Activated CD4-positive, alpha-beta T cell treated with anti-CD3 and anti-CD28 coated beads, Interleukin-2, Interleukin-6, amounts not matched to agents 100 ng/mL and 50 ng/mL, durations not matched to agents 16 hours and 8 hours (primary cell): Measurements from ENCODE around the gene JMJD8.

Experiments used
- DNase-seq: peaks from one replicate; pipeline ENCODE4 v3.0.0-alpha.2; 2020

The JMJD8 gene

GRCh38 chr16:687499-687898 lies 3.4 kb upstream of the JMJD8 start:
- no peak for DNase-seq

DNA sequence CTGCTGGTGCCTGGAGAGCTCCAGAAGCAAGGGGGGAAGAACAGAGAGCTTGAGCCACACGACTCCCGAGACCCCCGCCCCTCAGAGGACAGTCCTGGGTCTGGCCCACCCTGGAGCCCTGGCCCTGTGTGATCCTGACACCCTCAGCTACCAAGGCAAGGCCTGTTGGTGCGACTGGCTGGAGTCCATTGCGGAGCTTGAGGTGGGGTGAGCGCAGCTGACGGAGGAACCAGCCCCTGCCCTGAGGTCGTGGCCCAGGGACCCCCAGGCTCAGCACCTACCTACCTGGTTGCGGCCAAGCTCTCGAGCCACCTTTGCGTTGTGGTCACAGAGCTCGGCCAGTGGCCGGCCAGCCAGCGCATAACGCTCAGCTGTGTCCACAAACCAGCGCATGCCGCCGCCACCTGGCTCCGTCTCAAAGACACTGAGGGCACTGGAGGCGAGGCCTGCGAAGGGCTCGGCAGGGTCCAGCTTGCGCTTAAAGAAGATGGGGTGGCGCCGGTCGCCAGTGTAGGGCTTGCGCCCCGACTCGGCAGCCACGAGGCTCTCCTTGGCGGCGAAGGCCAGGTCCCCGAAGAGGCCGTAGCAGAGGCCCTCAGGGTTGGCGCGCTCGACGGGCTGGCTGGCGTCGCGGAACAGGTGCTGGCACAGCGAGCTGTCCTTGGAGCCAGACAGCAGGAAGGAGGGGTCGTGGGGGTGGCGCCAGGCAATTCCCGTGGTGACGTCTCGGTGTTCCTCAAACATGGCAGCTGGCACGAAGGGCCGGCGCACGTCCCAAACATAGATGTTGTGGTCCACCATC lies 2.5 kb upstream of the JMJD8 start:
- no peak for DNase-seq

- peak; percentile 34 for DNase-seq
Measured at GRCh38 chr16:685967-686366, 1.8 kb upstream of the JMJD8 start.

DNA sequence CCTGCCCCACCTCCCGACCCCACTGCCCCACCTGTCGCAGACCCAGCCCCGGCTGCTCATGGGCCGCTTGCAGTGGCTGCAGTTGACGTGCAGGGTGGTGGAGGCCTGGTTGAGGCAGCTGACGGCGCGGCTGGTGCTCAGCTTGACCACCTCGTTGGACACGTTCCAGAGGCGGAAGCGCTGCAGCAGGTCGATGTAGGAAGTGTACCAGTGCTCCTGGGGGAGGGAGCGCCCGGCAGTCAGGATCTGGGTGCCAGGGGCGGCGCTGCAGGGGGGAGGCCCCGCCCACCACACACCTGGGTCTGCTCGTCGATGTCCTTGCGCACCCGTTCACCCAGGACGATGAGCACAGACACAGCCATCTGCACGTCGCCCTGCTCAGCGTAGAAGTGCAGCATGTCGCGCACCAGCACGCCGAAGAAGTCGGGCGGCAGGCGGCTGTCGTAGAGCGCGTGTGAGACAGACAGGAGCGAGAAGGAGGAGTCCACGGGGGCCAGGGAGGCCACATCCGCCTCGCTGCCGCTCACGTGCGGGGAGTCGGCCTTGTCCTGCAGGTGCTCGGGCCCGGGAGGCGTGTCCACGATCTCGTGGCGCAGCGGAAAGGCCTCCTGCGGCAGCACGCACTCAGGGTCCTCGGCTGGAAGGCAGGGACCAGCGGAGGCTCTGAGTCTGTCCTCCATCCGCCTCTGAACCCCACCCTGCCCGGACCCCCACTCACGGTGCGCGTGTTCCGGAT lies 995 bp upstream of the JMJD8 start:
- no peak for DNase-seq

GRCh38 chr16:683396-684070 lies 601 bp downstream of the JMJD8 start:
- DNase-seq: peak; percentile 24

- DNase-seq: no peak
Measured at GRCh38 chr16:682493-683395, 1.4 kb downstream of the JMJD8 start.

DNA sequence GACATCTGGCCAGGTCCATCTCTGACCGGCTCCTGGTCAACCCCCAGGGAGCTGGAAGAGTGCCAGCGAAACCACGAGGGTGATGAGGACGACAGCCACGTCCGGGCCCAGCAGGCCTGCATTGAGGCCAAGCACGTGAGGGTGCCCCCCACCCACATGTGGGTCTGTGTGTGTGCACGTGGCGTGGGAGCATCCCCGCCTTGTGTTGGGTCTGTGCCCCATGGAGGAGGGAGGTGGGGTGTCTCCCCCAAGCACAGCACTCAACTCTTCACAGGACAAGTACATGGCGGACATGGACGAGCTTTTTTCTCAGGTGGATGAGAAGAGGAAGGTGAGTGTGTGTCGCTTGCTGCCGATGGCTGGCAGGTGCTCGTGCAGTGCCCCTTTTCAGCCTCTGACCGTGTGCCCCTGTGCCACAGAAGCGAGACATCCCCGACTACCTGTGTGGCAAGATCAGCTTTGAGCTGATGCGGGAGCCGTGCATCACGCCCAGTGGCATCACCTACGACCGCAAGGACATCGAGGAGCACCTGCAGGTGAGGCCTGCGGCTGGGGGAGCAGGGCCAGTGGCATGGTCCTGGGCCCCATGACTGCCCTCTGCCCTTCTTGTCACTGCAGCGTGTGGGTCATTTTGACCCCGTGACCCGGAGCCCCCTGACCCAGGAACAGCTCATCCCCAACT lies 2.2 kb downstream of the JMJD8 start:
- DNase-seq: no peak

DNA sequence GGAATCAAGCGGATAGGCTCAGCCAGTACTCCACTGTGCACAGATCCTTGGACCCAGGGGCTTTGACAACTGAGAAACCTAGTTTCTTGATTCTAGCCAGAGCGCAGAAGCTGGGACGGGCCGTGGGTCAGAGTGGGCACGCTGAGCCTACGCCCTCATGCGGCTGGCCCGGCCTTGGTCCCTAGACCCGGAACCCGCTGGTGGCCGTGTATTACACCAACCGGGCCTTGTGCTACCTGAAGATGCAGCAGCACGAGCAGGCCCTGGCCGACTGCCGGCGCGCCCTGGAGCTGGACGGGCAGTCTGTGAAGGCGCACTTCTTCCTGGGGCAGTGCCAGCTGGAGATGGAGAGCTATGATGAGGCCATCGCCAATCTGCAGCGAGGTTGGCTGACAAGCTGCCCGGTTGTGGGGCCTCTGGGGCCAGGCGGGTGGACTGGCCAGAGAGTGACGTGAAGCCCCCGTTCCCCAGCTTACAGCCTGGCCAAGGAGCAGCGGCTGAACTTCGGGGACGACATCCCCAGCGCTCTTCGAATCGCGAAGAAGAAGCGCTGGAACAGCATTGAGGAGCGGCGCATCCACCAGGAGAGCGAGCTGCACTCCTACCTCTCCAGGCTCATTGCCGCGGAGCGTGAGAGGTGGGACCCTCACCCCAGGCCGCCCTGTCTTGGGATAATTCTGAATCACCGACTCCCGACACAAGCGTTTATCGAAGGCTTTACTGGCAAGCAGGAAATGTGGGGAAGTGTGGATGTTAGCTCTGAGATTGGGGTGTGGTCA lies 3.0 kb downstream of the JMJD8 start:
- DNase-seq: peak; percentile 34

DNA sequence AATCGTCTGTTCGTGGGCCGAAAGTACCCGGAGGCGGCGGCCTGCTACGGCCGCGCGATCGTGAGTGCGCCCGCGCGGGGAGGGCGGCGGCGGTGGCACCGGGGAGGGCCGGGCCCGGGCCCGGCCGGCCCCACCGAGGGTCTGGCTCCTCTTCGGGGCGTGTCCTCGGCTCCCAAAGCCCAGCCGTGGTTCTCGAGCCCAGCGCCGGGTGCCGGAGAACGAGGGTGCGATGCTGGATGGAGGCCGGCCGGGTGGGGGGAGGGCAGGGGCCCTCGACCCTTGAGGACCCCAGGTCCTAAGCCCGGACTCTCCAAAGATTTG lies 3.5 kb downstream of the JMJD8 start:
- no peak for DNase-seq

GRCh38 chr16:679814-680624 lies 4.1 kb downstream of the JMJD8 start, which contains the start of gene STUB1:
Gene STUB1 (plus strand): TSS chr16:680410. CDS start chr16:680526, 116 bp downstream.
- peak; percentile 94 for DNase-seq

- DNase-seq: peak; percentile 75
Measured at GRCh38 chr16:678858-679813, 5.0 kb downstream of the JMJD8 start.

- DNase-seq: no peak
Measured at GRCh38 chr16:678209-678857, 5.8 kb downstream of the JMJD8 start.

DNA sequence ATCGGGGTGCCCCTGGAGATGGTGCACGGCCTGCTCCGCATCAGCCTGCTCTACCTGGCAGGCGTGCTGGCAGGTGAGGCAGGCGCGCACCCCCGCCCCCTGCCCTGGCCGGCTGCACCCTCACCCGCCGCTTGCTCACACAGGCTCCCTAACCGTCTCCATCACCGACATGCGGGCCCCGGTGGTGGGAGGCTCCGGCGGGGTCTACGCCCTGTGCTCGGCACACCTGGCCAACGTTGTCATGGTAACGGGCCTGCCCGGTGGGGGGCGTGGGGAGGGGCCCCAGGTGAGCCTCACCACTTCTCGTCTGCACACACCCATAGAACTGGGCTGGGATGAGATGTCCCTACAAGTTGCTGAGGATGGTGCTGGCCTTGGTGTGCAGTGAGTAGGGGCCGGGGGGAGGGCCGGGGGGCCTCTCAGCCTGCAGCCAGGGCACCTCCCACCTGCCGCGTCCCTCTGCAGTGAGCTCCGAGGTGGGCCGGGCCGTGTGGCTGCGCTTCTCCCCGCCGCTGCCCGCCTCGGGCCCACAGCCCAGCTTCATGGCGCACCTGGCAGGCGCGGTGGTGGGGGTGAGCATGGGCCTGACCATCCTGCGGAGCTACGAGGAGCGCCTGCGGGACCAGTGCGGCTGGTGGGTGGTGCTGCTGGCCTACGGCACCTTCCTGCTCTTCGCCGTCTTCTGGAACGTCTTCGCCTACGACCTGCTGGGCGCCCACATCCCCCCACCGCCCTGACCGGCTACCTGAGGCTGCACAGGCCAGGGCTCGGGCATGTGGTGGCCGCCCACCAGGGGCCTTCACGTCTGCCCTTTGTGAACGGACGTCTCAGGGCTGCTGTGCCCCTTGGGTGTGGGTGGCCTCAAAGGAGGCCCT lies 6.6 kb downstream of the JMJD8 start:
- no peak for DNase-seq

DNA sequence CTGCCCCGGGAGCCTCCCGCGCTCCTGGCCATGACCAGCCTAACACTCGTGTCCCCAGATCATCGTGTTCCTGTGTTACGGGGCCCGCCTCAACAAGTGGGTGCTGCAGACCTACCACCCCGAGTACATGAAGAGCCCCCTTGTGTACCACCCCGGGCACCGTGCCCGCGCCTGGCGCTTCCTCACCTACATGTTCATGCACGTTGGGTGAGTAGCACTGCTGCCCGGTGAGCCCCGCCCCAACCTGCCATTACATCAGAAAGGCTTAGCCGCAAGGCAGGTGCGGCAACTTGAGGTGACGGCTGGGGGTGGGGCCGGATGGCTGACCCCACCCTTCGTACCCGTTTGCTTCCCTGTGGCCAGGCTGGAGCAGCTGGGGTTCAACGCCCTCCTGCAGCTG lies 7.2 kb downstream of the JMJD8 start:
- no peak for DNase-seq

DNA sequence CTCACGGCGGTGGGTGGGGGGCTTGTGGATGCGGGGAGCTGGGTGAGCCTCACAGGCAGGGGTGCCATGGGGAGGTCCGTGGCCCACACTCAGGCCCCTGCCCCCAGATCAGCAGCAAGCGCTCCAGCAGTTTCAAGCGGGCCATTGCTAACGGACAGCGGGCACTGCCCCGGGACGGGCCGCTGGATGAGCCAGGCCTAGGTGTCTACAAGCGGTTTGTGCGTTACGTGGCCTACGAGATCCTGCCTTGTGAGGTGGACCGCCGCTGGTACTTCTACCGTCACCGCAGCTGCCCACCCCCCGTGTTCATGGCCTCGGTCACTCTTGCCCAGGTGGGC lies 7.6 kb downstream of the JMJD8 start:
- no peak for DNase-seq

DNA sequence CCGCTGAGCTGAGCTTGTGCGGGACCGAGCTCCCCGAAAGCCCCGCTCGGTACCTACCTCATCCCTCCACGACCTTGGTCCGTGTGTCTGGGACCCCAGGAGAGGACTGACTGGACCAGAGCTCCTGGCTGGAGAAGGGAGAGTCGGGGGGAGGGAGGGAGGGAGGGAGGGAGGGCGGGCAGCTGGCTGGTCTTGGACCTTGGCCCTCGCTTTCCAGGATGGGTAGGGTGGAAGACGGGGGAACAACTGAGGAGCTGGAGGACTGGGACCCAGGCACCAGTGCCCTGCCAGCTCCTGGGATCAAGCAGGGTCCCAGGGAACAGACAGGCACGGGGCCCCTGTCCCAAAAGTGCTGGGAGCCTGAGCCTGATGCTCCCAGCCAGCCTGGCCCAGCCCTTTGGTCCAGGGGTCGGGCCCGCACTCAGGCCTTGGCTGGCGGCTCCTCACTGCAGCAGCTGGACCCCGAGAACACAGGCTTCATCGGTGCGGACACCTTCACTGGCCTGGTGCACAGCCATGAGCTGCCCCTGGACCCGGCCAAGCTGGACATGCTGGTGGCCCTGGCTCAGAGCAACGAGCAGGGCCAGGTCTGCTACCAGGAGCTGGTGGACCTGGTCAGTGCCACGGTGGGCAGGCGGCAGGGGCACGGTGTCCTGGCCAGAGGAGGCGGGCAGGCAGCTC lies 8.1 kb downstream of the JMJD8 start:
- DNase-seq: no peak
